GM18526 (cell line): Measurements from ENCODE around the gene MAP7.

ENCODE experiments used
- POLR2A ChIP-seq: IDR thresholded peaks from 3 replicates; pipeline ENCODE4 v1.6.1; 2011; ENCODE audit not compliant: insufficient read length; ENCODE audit errors: extremely low read depth

Gene MAP7

DNA sequence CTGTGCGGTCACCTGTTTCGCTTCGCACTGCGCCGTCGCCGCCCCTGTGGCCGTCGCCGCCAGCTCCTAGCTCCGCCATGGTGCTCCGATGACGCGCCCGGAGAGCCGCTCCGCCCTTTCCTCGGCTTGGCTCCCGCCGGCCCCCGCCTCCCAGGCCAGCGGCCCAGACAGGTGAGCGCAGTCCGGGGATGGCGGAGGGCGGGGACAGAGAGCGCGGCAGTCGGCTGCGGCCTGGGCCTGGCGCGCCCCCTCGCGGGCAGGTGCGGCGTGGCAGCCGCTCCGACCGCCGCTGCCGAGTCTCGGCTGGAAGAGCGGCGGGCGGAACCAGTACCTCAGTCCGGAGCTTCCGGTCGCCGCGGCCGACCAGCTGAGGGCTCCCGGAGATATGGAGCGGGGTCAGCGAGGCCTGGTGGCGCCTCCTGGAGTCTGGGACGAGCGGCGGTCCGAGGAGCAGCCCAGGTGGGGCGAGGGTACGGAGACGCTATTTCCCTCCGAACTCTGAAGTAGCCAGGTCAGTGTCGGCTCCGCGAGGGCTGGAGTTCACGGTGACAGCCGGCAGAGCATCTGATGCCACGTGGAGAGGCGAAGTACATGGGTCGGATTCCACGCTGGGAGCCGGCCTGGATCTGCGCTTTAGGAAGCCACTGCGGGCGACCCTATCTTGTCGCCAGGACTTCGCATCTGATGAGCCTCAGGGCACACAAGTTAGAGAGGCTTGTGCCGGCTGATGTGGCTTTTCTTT, at the start of gene MAP7:
TSS of gene MAP7 (minus strand) at position 93 of the 742 bp plus-strand sequence. CDS start at position 79, 14 bp downstream.
- TF ChIP-seq POLR2A = no peak

- TF ChIP-seq POLR2A = no peak
Measured at GRCh38 chr6:136599329-136600011, 49.2 kb upstream of the MAP7 start.

DNA sequence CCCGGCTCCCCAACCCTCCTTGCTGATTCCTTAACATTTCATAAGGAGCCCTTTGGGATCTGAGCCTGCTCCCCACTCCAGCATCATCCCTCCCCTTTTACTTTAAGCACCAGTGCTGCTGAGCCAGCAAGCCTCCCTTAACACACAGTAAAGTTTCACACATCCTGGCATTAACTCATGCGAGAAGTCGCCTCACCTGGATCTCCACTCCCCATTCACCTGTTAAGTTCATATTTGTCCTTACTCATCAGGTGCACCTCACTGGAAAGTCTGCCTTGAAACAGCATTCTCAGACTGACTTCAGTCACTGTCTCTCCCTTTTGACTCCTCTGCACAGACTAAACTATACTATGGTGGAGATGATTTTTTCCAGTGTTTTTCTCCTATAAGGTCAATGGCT, 47.8 kb upstream of the MAP7 start:
- no peak for TF ChIP-seq POLR2A

- no peak for TF ChIP-seq POLR2A
Measured at GRCh38 chr6:136594671-136595070, 44.4 kb upstream of the MAP7 start.

- no peak for TF ChIP-seq POLR2A
Measured at GRCh38 chr6:136593748-136594490, 43.7 kb upstream of the MAP7 start.

GRCh38 chr6:136592930-136593673, 42.9 kb upstream of the MAP7 start:
- no peak for TF ChIP-seq POLR2A

- TF ChIP-seq POLR2A = no peak
Measured at GRCh38 chr6:136591617-136592016, 41.4 kb upstream of the MAP7 start.

- no peak for TF ChIP-seq POLR2A
Measured at GRCh38 chr6:136587527-136587926, 37.3 kb upstream of the MAP7 start.

DNA sequence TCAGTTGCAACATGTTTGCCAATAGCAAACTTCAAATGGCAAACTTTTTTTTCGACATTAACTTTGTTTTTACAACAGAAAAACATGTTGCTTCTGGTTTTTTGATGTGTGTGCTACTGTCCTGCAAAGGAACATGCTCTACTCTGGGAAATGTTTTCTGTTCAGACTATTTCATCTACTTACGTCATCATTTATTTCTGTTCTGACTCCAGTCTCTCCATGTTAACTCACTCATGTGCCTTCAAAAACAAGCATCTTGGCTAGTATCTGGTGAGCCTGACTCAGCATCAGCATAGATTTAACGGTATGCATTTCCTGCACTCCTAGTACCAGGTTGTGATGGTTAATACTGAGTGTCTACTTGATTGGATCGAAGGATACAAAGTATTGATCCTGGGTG, 36.1 kb upstream of the MAP7 start:
- TF ChIP-seq POLR2A = no peak

DNA sequence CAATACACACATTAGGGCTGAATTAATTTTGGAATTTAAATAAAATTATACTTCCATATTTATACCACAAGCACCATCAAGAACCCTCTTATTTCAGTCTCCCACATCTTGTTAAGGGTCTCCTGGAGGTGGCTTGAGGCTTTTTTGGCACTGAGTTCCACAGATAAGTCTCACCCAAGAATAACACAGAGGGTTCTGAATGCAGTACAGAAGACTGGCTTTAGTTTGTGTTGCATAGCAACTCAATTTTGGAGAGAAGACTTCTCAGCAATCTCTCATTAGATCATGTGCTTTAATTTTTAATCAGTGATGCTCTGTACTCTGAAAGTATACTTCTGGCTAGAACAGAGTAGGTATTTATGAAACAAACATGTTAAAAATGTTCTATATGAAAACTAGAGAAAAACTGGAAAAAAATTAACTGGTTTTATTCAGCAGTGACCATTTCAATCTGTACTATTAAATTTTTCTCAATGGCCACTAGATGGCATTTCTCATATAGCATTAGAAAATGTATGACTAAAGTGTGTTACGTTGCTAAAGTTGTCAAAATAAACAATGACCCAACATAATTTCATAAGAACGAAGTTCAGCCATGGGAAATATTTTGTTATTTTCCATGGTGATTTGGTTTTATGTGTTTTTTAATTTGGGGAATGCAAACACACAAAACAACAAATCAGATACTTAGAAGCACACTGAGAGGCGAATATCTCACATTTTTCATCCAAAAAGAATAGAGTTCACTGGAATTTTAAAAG, 32.7 kb upstream of the MAP7 start:
- no peak for TF ChIP-seq POLR2A

GRCh38 chr6:136579800-136580199, 29.6 kb upstream of the MAP7 start:
- TF ChIP-seq POLR2A = no peak

DNA sequence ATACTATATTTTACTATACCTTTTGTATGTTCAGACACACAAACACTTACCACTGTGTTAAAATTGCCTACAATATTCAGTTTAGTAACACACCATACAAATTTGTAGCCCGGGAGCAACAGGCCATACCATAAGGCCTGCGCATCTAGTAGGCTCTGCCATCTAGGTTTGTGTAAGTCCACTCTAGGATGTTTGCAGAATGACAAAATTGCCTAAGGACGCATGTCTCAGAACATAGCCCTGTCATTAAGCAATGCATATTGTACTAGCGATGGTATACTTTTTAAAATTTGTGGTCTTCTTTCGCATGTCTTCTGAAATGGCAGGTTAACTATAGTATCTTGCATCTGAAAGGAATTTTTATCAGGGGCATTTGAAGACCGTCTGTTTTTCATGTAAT, 26.6 kb upstream of the MAP7 start:
- no peak for TF ChIP-seq POLR2A

DNA sequence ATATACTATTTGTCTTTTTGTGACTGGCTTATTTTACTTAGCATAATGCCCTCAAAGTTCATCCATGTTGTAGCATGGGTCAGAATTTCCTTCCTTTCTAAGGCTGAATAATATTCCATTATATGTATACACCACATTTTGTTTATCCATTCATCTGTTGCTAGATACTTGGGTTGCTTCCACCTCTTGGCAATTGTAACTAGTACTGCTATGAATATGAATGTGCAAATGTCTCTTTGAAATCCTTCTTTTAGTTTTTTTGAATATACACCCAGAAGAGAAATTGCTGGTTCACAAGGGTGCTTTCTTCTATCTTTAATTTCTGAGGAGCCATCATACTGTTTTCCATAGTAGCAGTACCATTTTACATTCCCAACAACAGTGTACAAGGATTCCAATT, 21.3 kb upstream of the MAP7 start:
- TF ChIP-seq POLR2A = no peak

DNA sequence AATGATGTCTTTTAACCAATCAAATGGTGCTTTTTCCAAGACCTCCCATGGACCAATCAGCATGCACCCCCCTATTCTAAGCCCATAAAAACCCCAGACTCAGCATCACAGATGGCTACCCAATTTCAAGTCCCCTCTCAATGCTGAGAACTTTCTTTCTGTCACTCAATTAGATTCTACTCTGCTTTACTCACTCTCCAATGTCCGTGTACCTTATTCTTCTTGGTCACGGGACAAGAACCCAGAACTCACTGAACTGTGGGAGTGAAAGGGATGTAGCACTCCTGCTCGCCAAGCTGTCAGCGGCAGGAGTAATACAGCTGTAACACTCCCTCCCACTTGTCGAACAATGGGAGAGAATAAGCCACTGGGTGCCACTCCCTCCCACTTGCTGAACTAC, 20.8 kb upstream of the MAP7 start:
- no peak for TF ChIP-seq POLR2A

GRCh38 chr6:136568129-136568528, 17.9 kb upstream of the MAP7 start:
- no peak for TF ChIP-seq POLR2A
